Brain pericyte (primary cell): ENCODE results near the gene POP7.
"Not testable (repeated sequence)": the region's sequence is repeated elsewhere in the genome, so short reads cannot be mapped to it uniquely, and the experiment has no call there.

Experiments used
- DNase-seq: peaks from one replicate; pipeline ENCODE4 v3.0.0-alpha.2; 2012; ENCODE audit warnings: low read depth, low spot score

POP7 gene

GRCh38 chr7:100723732-100724275 lies 17.9 kb downstream of the POP7 start:
- DNase-seq = no peak

GRCh38 chr7:100724364-100724763 lies 18.4 kb downstream of the POP7 start:
- DNase-seq = not testable (repeated sequence)

DNA sequence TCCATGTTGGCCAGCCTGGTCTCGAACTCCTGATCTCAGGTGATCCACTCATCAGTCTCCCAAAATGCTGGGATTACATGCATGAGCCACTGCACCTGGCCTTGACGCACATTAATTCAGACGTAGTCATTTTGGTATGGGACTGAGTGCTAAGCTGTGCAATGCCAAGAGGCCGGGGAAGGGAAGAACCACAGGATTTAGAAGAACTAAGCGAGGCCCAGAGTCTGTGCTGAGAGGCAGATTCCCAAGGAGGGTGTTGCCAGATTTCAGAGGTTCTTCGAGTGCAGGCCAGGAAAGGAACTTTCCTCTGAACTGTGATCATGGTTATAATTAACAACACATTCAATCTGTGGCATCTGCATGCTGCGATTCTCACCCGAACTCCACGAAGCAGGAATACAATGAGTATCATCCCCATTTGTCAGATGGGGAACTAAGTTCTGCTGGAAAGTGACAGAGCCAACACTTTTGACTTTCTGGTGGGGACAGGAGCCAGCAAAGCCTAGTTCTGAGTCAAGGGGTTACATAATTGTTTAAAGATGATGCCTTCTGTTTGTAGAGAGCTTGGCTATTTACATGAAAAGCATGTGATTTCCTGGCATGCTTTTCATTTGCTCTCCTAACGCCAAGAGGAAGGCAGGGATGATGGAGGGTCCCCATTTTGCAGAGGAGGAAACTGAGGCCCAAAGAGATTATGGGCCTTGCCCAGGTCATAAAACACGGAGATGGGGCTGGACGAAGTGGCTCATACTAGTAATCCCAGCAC lies 21.3 kb downstream of the POP7 start:
- no peak for DNase-seq

DNA sequence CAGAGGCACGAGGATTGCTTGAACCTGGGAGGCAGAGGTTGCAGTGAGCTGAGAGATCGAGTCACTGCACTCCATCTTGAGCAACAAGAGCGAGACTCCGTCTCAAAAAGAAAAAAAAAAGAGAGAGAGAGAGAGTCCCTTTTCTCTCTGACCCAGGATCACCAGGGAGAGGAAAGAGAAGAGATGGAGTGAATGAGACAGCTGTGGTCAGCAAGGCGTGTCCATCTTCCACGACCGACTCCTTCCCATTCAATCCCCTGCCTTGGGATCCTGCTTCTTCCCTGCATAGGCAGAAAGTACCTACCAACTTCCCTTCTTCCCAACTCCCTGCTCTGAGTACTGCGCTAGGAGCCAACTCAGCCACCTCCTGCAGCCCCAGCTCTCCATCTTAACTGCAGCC lies 22.3 kb downstream of the POP7 start:
- no peak for DNase-seq

DNA sequence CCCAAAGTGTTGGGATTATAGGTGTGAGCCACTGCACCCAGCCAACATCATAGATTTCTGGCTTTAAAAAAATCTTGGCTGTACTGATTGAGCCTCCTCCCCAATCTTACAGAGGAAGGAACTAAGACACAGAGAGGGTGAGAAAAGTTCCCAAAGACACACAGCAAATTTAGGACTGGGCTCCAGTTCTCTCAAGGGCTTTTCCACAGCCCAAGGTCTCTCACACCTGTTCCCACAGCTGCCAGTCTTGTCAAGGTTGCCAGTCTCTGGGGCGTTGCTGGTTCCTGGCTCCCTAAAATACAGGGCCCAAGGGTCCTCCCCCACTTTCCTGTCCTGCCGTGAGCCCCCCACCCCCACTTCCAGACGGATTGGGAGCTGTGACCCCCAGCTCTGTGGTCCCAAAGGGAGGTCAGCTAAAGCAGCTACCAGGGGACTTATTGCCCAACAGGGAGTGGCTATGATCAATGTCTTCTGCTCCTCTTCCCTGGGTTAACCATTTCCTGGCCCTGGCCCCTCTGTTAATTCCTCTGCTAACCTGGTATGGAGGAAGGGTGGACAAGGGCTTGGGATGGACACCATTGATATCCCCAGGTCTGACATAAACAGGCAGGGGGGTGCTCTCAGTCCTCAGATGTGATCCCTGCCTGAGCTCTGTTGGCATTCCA lies 24.3 kb downstream of the POP7 start:
- no peak for DNase-seq

DNA sequence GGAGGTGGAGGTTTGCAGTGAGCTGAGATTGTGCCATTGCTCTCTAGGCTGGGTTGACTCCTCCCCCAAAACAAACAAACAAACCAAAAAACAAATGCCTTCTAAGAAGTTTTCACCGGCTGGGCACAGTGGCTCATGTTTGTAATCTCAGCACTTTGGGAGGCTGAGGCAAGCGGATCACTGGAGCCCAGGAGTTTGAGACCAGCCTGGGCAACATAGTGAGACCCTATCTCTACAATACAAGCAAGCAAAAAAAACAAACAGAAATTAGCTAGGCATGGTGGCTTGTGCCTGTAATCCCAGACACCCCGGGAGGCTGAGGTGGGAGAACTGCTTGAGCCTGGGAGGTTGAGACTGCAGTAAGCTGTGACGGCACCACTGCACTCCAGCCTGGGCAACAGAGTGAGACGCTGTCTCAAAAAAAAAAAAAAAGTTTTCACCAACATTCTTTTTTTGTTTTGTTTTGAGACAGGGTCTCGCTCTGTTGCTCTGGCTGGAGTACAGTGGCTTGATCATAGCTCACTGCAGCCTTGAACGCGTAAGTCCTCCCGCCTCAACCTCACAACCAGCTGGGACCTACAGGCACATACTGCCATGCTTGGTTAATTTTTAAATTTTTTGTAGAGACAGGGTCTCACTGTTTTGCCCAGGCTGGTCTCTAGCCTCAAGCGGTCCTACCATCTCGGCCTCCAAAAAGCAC lies 26.2 kb downstream of the POP7 start:
- DNase-seq = no peak

DNA sequence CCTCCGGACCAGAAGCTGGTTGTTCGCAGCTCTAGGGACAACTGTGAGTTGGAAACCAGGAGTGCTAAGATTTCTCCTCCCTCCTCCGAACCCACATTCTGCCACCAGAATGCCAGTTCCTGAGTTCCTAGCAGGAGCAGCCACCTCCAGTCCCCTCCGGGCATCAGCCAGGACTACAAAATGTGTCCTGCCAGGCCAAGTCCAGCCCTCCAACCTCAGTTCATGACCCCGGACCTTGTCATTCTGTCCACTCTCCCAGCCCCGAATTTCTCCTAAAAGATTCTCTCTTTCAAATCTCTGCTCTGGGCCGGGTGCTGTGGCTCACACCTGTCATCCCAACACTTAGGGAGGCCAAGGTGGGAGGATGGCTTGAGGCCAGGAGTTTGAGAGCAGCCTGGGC lies 29.8 kb downstream of the POP7 start:
- DNase-seq = no peak

GRCh38 chr7:100736671-100737070 lies 30.8 kb downstream of the POP7 start:
- DNase-seq = no peak

DNA sequence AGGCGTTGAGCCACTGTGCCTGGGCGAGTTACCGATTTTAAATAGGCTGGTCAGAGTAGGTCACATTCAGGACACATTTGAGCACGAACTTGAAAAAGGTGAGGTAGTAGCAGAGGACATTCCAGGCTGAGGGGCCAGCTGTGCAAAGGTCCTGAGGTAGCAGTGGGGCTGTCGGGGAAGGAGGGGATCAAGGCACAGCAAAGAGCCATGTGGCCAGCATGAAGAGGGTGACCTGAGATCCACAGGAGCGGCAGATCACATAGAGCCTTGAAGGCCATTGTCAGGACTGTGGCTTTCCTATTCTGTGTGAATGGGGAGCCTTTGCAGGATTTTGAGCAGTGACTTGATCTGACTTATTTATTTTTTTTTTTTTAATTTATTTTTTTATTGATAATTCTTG lies 34.0 kb downstream of the POP7 start:
- DNase-seq = no peak

DNA sequence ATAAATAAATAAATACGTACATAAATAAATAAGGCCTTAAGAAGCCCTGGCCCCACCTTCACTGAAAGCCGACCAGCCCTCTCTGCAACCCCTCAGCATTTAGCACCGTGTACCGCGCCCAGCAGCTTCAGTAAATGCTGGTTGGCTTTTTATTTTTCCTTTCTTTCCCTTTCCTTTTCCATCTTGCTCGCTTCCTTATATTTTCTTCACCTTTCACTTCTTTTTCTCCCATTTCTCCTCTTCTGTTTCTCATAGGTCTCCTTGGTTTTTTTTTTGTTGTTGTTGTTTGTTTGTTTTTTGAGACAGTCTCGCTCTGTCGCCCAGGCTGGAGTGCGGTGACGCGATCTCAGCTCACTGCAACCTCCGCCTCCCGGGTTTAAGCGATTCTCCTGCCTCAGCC lies 38.7 kb downstream of the POP7 start:
- no peak for DNase-seq

DNA sequence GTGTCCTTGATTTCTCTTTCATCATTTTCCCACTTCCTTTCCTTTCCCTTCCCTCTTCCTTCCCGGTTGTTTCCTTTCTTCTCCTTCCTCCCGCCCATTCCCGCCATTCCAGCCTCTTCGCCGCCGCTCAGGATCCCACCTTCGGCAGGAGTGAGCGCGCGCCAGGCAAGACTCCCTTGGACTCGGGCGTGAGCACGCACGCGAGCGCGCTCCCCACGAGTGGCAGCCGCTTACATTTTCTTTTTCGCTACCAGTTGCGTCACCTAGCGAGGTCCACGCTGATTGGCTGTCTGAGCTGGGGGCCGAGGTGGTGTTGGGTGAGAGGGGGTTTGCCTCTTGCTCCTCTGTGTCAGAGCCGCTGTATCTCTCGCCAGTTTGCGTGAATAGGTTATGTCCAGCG lies 39.3 kb downstream of the POP7 start:
- peak; percentile 17 for DNase-seq

DNA sequence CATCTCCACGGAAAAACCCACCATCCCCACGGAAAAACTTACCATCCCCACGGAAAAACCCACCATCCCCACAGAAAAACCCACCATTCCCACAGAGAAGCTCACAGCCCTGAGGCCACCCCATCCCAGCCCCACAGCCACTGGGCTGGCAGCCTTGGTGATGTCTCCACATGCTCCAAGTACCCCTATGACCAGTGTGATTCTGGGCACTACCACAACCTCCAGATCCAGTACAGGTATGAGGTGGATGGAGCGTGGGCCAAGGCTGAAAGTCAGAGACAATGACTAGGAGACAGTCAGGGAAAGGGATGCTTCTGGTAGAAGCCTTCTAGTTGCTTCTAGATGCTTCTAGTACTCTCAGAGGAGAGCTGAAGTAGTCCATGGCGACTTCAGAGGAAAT lies 47.1 kb downstream of the POP7 start:
- DNase-seq = no peak

GRCh38 chr7:100753750-100754149 lies 47.8 kb downstream of the POP7 start:
- DNase-seq = no peak
